NB4 (cell line): ENCODE results near the gene PRRT1B.

Experiments used
- MYC ChIP-seq: IDR thresholded peaks from 2 replicates; pipeline ENCODE4 v1.6.1; 2011; ENCODE audit warnings: low read depth, low read length
- POLR2A ChIP-seq: IDR thresholded peaks from 2 replicates; pipeline ENCODE4 v1.6.1; 2011; ENCODE audit warnings: mild to moderate bottlenecking; ENCODE audit not compliant: insufficient read length; ENCODE audit errors: extremely low read depth
- TF ChIP-seq, protein P1 (sequence below): IDR thresholded peaks from one replicate; pipeline ENCODE4 v1.5.1; 2012; ENCODE audit warnings: low read depth, low read length

DNA sequence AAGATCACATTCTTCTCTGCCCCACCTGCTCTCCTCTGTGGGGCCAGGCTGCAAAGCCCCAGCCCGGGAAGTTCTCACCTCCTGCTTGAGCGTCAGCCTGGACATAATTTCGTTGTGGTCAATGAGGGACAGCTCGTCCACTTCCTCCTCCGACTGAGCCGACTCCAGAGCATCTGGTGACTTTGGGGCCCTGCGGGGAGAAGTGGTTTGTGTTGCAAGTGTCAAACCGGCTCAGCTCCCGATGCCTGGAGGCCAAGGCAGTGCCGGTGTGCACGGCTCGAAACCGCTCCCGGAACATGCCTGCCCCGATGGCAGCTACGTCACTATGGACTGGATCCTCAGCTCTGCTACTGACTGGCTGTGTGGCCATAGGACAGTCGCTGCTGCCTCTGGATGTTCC lies 52.8 kb downstream of the PRRT1B start:
- TF ChIP-seq POLR2A: no peak
- TF ChIP-seq, protein P1, sequence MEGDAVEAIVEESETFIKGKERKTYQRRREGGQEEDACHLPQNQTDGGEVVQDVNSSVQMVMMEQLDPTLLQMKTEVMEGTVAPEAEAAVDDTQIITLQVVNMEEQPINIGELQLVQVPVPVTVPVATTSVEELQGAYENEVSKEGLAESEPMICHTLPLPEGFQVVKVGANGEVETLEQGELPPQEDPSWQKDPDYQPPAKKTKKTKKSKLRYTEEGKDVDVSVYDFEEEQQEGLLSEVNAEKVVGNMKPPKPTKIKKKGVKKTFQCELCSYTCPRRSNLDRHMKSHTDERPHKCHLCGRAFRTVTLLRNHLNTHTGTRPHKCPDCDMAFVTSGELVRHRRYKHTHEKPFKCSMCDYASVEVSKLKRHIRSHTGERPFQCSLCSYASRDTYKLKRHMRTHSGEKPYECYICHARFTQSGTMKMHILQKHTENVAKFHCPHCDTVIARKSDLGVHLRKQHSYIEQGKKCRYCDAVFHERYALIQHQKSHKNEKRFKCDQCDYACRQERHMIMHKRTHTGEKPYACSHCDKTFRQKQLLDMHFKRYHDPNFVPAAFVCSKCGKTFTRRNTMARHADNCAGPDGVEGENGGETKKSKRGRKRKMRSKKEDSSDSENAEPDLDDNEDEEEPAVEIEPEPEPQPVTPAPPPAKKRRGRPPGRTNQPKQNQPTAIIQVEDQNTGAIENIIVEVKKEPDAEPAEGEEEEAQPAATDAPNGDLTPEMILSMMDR: no peak
- TF ChIP-seq MYC: peak; percentile 86
